Measurements from ENCODE around the gene USP16.

The USP16 gene

DNA sequence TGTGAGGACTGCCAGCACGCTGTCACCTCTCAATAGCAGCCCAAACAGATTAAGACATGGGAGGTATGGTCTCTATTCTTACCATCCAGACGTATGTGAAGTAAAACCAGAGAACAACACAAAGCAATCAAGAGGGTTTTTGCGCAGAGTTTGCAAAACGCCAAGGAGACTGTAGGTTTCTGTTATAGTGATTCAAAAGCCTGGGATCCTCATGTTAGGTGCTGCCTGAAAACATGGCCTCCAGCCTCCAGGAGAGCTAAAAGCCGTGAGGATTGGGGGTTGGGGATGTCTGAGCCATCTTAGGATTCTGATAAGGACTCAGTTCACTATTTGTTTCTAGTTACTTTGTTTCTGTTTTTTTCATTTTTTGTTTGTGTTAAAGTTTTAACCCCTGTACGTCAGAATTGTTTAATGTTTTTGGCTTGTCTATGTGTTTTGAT lies 53.2 kb downstream of the USP16 start:
- ATAC-seq: no peak

DNA sequence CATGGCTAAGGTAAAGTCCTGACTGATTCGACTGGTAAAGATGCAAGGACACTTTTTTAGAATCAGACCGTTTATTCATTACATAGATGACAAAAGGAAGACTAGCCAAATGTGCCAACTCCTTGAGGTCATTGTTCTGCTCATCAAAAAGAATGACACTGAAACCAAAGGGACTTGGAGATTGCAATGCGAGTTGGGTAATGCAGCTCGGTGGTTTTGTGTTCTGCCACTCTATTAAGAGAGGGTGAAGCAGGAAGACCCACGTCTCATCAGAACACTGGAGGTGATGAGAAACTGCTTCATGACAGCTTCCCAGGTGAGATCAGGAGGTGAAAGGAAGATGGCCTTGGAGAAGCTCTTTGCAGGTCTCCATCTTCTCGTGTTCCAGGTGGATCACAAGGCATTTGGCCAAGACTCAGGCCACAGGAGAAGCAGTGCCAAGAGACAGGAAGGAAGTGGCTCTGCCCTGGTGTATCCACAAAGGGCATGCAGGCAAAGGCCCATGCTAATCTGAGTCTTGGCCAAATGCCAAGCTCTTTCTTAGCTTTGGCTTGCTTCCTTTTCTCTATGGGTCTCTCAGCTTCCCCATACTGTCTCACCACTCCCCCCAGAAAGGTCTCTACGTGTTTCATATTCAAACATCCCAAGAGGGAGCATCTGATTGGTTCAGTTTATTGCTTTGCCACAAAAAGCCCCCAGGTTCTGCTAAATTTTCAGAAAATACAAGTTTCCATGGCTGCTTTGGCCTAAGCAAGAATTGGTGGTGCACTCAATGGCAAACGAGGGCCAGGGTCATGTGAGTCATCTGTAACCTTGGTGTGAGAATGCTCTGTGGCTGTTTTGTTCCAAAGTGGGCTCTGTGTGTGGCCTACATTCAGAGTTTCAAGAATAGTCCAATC lies 54.6 kb downstream of the USP16 start:
- no peak for ATAC-seq
- TF ChIP-seq RARB (CRISPR knock-in tag; IDR thresholded peaks at IDR 0.05) (no peak), ZFP30 (CRISPR knock-in tag; IDR thresholded peaks at IDR 0.05) (no peak), TOX (CRISPR knock-in tag; IDR thresholded peaks at IDR 0.05; ENCODE audit: borderline replicate concordance) (no peak), CSRNP3 (CRISPR knock-in tag; IDR thresholded peaks at IDR 0.05) (no peak), SNAI2 (CRISPR knock-in tag; IDR thresholded peaks at IDR 0.05) (no peak), ISL1 (CRISPR knock-in tag; IDR thresholded peaks at IDR 0.05) (no peak), PPARA (CRISPR knock-in tag; IDR thresholded peaks at IDR 0.05; ENCODE audit: borderline replicate concordance) (no peak), CSDC2 (CRISPR knock-in tag; IDR thresholded peaks at IDR 0.05) (no peak), PATZ1 (CRISPR knock-in tag; IDR thresholded peaks at IDR 0.05; ENCODE audit: borderline replicate concordance) (no peak), ZNF70 (CRISPR knock-in tag; IDR thresholded peaks at IDR 0.05) (no peak), BACH2 (CRISPR knock-in tag; IDR thresholded peaks at IDR 0.05; ENCODE audit: borderline replicate concordance) (no peak), TCF4 (CRISPR knock-in tag; IDR thresholded peaks at IDR 0.05; ENCODE audit: borderline replicate concordance) (no peak), ESRRG (CRISPR knock-in tag; IDR thresholded peaks at IDR 0.05) (no peak), ZNF565 (CRISPR knock-in tag; conservative IDR thresholded peaks at IDR 0.05; ENCODE audit: low read depth) (no peak), GLIS3 (CRISPR knock-in tag; IDR thresholded peaks at IDR 0.05) (no peak), CREB5 (CRISPR knock-in tag; IDR thresholded peaks at IDR 0.05; ENCODE audit: low read depth) (no peak), ZFP3 (CRISPR knock-in tag; IDR thresholded peaks at IDR 0.05) (no peak)

More for the DNA sequence above, 53.2 kb downstream of the USP16 start:
- no peak for TF ChIP-seq CSRNP3 (CRISPR knock-in tag; IDR thresholded peaks at IDR 0.05)
- TF ChIP-seq TOX (CRISPR knock-in tag; IDR thresholded peaks at IDR 0.05; ENCODE audit: borderline replicate concordance): no peak
- no peak for TF ChIP-seq ESRRG (CRISPR knock-in tag; IDR thresholded peaks at IDR 0.05)
- no peak for TF ChIP-seq ZNF565 (CRISPR knock-in tag; conservative IDR thresholded peaks at IDR 0.05; ENCODE audit: low read depth)
- TF ChIP-seq PPARA (CRISPR knock-in tag; IDR thresholded peaks at IDR 0.05; ENCODE audit: borderline replicate concordance): no peak

GRCh38 chr21:29080454-29080941 lies 56.0 kb downstream of the USP16 start:
- no peak for TF ChIP-seq ZNF565 (CRISPR knock-in tag; conservative IDR thresholded peaks at IDR 0.05; ENCODE audit: low read depth)
- TF ChIP-seq RARB (CRISPR knock-in tag; IDR thresholded peaks at IDR 0.05): no peak
- TF ChIP-seq ZFP30 (CRISPR knock-in tag; IDR thresholded peaks at IDR 0.05): no peak
- TF ChIP-seq SNAI2 (CRISPR knock-in tag; IDR thresholded peaks at IDR 0.05): no peak
- TF ChIP-seq OSR1 (CRISPR knock-in tag; IDR thresholded peaks at IDR 0.05): no peak
- TF ChIP-seq TCF4 (CRISPR knock-in tag; IDR thresholded peaks at IDR 0.05; ENCODE audit: borderline replicate concordance): no peak
- TF ChIP-seq BACH2 (CRISPR knock-in tag; IDR thresholded peaks at IDR 0.05; ENCODE audit: borderline replicate concordance): no peak
- TF ChIP-seq CSRNP3 (CRISPR knock-in tag; IDR thresholded peaks at IDR 0.05): no peak
- TF ChIP-seq, protein P1, sequence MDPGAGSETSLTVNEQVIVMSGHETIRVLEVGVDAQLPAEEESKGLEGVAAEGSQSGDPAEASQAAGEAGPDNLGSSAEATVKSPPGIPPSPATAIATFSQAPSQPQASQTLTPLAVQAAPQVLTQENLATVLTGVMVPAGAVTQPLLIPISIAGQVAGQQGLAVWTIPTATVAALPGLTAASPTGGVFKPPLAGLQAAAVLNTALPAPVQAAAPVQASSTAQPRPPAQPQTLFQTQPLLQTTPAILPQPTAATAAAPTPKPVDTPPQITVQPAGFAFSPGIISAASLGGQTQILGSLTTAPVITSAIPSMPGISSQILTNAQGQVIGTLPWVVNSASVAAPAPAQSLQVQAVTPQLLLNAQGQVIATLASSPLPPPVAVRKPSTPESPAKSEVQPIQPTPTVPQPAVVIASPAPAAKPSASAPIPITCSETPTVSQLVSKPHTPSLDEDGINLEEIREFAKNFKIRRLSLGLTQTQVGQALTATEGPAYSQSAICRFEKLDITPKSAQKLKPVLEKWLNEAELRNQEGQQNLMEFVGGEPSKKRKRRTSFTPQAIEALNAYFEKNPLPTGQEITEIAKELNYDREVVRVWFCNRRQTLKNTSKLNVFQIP (CRISPR knock-in tag; IDR thresholded peaks at IDR 0.05; ENCODE audit: borderline replicate concordance, low read depth): no peak
- TF ChIP-seq ESRRG (CRISPR knock-in tag; IDR thresholded peaks at IDR 0.05): no peak
- TF ChIP-seq PATZ1 (CRISPR knock-in tag; IDR thresholded peaks at IDR 0.05; ENCODE audit: borderline replicate concordance): no peak
- ATAC-seq: no peak
